NCI-H1092 (cell line): ENCODE measurements around the gene TIMM22.
"Not testable (repeated sequence)": the region's sequence is repeated elsewhere in the genome, so short reads cannot be mapped to it uniquely, and the experiment has no call there.

ENCODE experiments used
- DNase-seq: peaks from one replicate; lab custom pipeline; 2025; lab: John Stamatoyannopoulos, UW

The TIMM22 gene

DNA sequence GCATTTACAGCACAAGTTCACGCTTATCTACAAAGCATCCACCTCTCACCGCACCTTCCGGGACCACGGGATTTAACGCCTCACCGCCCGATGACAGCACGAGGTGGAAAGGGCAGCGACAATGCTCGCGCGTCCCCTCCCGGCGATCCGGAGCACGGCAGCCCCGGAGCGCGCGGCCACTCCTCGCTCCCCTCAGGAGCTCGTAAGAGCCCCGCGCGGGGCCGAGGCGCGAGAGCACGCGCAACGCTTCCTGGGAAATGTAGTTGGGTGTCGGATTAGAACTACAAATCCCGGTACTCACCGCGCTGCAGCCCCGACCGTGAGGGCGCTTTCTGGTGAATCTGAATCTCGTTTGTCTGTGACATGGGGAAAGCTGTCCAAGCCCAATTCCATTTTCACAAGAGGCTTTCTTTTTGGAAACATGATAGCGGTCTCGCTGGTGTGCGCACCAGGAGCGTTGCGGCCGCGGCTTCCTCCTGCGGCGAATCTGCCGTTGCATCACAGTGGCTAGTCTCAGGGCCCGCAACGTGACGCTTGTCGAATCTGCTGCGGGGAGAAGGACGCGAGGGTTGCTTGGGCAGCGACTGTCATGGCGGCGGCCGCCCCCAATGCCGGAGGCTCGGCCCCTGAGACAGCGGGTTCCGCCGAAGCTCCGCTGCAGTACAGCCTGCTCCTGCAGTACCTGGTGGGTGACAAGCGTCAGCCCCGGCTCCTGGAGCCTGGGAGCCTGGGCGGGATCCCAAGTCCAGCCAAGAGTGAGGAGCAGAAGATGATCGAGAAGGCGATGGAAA is at the start of gene TIMM22:
Gene TIMM22 (plus strand): TSS at position 576 of the 791 bp plus-strand sequence. CDS start 14 bp downstream, at position 590.
- DNase-seq, result peak; percentile 90

DNA sequence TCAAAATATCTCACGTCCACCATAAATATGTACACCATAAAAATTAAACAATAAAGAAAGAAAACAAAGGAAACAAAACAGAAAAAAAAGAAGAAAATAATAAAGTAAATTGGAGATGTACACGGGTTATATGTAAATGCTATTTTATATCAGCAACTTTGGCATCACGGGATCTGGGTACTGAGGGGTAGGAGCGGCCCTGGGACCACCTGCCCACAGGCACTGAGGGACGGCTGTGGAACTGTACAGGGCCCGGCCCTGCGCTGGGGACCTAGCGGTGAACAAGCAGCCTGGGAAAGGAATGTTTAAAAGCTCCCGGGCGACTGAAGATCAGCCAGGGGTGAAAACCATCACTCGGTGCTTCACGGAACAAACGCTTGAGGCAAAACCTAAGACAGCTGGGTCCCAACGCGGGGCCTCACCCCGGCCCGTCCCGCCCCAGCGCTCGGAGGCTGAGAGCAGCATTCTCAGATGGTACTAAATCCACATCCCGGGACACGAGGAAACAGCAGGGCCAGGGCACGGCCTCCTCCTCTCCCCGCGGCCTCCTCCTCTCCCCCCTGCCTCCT is 48.6 kb upstream of the TIMM22 start:
- no peak for DNase-seq

GRCh38 chr17:949623-950303 is 47.2 kb upstream of the TIMM22 start:
- DNase-seq, result no peak

- no peak for DNase-seq
These were observed 45.4 kb upstream of the TIMM22 start for GRCh38 chr17:951325-952132.

GRCh38 chr17:952592-952991 is 44.3 kb upstream of the TIMM22 start:
- not testable (repeated sequence) for DNase-seq

- DNase-seq, result no peak
These were observed 43.2 kb upstream of the TIMM22 start for GRCh38 chr17:953767-954166.

DNA sequence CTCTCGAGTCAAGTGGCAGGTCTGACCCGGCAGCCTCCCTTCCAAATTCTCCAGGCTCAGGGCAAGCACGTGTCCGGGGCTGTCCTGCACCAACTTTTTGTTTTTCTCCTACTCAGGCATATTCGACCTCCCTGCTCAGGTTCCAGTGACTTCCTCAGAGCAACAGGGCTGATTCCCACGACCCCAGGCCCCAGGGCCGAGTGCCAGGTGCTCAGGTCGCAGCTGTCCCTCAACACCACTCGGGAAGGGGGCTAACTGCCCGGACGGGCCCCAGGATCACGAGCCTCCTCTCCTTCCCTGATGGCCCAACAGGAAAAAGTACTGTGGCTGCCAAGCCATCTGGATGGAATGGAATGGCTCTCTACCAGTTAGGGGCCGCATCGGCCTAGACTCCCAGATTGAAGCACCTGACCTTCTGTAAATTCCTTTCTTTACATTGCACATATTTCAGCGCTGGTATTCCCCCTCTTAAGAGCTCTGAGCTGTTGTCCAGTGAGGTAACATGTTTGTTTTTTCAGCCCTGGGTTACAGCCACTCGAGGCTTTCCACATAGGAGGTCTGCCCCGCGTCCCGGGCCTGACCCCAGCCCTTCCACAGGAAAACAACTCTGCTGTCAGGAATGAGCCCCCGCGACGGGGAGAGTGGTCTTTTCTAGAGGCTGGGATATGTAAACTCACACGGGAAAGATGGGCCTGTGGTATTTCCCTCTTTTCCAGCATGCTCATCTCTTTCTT is 42.3 kb upstream of the TIMM22 start:
- no peak for DNase-seq

DNA sequence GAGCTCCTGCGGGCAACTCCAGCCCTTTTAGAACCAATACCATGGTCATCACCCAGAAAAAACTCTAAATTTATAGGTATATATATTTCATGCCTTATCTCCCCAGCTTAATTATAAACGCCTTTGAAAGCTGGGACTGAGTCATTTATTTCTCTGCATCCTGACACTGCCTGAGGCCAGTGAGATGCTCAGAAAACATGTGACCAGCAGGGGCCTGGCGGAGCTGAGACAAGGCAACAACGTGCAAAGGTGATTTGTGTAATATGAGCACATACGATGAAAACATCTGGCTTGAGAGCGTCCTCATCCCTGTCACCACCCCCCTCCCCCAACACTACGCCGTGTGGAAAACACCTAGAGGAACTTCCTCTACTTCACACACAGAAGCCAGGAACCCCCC is 40.0 kb upstream of the TIMM22 start:
- no peak for DNase-seq

DNA sequence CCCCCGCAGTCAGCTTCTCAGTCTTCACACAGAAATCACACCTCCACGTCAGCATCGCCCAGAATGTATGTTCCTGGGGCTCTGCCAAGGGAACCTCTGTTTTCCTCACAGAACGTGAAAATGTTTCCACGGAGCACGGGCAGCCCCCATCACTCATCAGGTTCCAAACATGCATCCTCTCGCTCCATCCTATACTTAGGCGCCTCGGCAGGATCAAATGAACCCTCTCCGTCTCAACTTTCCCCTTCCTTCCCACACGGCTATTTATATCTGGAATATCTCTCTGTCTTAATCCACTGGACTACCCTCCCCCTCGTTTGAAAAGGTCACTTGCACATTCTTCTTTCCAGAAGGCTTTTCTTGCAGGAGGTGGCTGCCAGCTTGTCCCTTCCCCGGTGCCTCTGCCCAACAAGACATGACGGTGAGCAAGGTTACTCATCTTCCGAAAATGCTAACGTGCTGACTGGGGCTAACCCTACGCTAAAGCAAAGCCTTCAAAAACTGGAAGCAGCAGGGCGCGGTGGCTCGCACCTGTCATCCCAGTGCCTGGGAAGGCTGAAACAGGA is 39.0 kb upstream of the TIMM22 start:
- no peak for DNase-seq

GRCh38 chr17:958712-959451 is 38.0 kb upstream of the TIMM22 start:
- no peak for DNase-seq

DNA sequence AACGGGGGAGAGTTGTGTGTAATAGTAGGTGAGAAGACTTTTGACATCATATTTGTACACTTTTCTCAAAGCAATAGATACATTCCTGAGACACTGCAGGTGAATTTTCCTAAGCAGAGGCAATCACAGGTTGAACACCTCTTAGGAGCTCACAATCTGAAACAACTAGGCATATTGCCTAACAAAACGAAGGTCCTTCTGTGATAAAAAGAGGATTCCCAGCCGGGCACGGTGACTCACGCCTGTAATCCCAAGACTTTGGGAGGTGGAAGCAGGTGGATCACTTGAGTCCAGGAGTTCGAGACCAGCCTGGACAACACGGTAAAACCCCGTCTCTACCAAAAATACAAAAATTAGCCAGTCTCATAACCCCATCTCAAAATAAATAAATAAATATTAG is 34.8 kb upstream of the TIMM22 start:
- DNase-seq, result no peak

DNA sequence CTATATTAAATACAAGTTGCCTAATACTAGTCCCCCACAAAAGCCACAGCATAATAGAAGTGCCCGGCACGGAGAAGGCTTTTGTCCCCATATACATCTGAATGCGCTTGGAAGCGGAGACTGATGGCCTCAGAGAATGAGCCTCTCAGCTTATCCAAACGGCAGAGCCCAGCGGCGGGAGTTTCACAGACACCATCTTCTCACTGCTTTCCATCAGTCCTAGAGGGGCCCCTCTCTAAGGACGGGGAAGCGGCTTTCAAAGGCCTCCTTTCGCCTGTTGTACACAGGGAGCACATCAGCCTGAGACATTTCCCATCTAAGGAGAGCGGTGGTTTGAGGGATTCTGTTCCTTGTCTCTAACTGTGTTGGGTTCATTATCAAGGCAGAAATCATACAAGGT is 34.3 kb upstream of the TIMM22 start:
- DNase-seq, result no peak

- DNase-seq, result no peak
These were observed 32.1 kb upstream of the TIMM22 start for GRCh38 chr17:964876-965275.

GRCh38 chr17:965311-965989 is 31.5 kb upstream of the TIMM22 start:
- no peak for DNase-seq

GRCh38 chr17:967122-967521 is 29.8 kb upstream of the TIMM22 start:
- DNase-seq, result no peak

DNA sequence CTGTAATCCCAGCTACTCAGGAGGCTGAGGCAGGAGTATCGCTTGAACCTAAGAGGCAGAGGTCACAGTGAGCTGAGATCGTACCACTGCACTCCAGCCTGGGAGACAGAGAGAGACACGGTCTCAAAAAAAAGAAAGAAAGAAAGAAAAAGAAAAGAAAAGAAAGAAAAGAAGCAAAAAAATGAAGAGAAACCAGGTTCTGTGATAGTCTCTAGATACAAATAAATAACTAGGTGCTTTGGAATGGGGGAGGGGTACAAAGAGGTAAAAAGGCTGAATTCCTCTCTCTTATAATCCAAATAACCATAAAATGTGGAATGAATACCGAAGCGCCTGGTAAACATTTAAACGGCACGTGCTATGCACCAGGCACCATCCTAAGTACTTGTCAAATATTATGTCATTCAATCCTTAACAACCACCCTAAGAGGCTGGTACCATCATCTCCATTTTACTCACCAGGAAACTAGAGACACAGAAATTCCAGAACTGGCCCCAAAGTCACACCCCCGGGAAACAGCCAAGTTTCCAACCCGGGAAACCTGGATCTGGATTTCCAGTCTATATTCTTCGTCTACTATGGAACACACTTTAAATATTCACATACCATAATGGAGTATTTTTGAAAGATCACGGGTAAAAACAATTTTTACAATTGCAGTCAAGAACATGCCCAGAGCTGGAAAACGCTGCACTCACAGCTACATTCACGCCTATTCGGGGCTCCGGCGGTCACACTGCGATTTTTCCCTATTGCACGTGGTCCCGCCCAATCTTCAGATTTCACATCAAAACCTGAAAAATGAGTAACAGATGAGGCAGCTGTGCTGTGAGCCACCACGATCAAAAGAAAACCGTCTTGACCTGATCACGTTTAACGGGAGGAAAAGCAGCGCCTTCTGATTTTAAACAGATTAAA is 27.9 kb upstream of the TIMM22 start:
- DNase-seq, result no peak

- no peak for DNase-seq
These were observed 27.0 kb upstream of the TIMM22 start for GRCh38 chr17:969811-970355.

- no peak for DNase-seq
These were observed 26.6 kb upstream of the TIMM22 start for GRCh38 chr17:970364-970763.

GRCh38 chr17:971861-972260 is 25.1 kb upstream of the TIMM22 start:
- not testable (repeated sequence) for DNase-seq
